Stimulated activated CD4-positive, alpha-beta T cell treated with anti-CD3 and anti-CD28 coated beads, Interleukin-4, amount 100 ng/mL, for 1 hour (primary cell): Measurements from ENCODE around the gene SORD.
"Not testable (repeated sequence)": the region's sequence is repeated elsewhere in the genome, so short reads cannot be mapped to it uniquely, and the experiment has no call there.

Source experiments
- DNase-seq: peaks from one replicate; pipeline ENCODE4 v3.0.0-alpha.2; 2020

The SORD gene

GRCh38 chr15:45069942-45070360 lies 47.0 kb downstream of the SORD start:
- DNase-seq, result not testable (repeated sequence)

- not testable (repeated sequence) for DNase-seq
Observed at GRCh38 chr15:45073602-45074001, 50.6 kb downstream of the SORD start.

DNA sequence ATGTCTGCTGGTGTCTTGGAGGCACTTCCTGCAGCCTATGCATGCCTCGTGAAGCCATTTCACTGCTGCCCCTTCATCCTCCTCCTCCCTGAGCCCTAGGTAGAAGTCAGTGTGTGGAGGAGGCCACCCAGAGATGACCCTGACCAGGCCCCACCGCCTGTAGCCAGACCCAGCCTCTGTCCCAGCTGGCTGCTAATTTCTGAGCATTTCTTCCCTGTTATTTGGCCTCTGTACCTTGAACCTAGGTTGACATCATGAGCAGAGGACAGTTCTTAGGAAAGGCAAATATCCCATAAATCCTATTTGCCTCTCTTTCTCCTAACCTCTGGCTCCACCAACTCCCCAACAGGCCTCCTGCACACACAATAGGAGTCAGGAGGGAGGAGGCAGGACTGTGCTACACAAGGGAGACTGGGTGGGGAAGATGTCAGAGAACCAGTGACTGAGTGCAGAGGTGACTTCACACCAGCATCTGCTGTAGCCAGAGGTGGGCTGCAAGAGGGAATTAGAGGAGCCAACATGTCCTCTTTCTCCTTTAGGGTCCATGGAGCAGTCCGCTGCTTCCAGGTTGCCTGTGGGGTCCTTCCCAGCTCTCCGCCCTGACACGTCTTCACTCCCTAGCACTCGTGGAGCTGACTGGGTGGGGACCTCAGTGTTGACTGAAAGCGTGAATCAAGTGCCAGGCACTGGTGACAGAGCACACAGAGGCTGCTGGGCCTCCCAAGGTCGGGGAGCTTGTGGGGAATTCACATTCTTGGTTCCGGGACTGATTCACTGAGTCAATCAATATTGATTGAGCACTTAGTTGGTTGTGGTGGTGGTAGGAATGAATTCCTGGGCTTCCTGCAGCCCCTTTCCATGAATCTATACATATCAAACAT lies 52.7 kb downstream of the SORD start:
- not testable (repeated sequence) for DNase-seq

- DNase-seq, result not testable (repeated sequence)
Observed at GRCh38 chr15:45077391-45077790, 54.4 kb downstream of the SORD start.

DNA sequence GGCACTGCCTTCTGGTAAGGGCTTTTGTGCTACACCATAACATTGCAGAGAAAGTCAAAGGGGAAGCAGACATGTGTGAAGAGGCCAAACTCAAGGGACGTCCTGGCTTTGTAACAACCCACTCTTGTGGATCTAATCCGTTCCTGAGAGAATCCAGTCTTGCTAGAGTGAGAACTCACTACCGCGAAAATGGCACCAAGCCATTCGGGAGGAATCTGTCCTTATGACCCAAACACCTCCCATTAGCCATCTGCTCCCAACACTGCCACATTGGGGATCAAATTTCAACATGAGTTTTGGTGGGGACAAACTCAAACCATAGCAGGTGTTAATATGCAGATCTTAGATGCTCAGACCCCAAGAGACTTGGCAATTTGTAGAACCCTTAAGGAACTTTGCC lies 56.2 kb downstream of the SORD start:
- not testable (repeated sequence) for DNase-seq

GRCh38 chr15:45079628-45080246 lies 56.7 kb downstream of the SORD start:
- DNase-seq, result not testable (repeated sequence)

DNA sequence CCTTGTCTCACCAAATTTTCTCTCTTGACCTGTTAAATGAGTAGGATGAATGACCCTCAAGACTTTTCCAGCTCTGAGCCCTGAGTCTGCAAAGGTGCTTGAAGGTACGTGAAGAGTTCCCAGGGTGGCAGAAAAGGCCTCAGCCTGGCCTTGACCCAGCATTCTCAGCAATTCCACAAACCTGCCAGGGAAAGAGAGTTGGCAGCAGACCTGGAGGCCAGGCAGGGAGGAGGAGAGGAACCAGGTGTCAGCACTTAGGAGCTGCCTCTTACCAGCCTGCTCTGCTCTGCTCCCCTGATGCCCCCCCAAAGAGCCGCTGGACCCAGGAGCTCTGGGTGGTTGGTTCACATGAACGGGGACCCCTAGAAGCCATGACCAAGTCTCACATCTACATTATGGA lies 57.6 kb downstream of the SORD start:
- not testable (repeated sequence) for DNase-seq

DNA sequence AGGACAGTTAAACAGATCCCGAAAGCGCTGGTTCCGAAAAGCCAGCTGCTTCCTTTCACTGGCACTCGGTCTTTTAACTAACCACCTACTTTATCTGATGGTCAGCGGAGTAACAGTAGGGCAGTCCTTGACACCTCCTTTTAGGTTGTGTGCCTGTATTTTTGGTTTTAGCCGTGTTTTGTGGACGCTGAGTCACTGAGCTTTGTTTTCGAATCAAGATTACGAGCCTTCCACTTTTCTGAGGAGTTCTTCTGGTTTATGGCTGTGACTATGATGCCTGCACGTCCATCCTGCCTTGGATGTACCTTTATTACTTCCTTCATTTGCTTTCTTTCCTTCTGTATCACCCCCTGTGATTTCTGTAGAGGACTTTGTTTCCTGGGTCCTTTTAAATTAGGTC lies 59.4 kb downstream of the SORD start:
- DNase-seq, result not testable (repeated sequence)

DNA sequence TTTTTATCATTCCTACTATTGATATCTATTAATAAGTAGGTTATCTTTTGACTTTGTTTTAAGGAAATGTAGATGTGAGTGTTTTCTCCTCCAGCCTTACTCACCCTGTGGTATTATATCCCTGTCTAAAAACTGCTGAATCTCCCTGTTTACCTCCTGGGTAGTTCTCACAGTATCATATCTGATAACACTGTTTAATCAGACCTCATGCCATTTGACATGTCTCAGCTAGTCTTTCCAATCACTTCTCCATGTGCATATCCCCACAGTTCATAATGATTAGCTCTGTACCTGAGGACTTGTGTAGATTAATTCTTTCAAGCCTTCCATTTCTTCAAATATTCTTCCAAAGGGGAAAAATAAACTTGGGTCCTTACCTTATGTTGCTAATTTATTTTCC lies 60.2 kb downstream of the SORD start:
- DNase-seq, result no peak

GRCh38 chr15:45084163-45084562 lies 61.2 kb downstream of the SORD start:
- DNase-seq, result no peak

DNA sequence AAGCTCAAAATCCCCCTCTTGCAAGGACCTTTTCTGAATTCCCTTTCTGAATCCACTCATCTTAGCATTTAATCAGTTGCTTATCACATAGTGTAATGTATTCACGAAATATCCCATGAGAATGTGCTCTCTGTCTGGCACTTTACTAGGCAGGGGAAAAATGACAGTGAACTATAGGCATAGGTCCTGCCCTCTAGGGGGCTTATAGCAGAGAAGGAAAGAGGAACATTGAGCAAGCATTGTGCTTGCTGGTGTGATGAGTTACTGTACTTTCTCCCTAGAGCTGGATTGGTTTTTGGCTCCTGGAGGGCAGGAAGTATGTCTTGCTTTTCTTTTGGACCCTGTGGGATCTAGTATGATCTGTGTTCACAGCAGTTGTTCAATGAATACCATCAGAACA lies 64.5 kb downstream of the SORD start:
- DNase-seq, result no peak

- no peak for DNase-seq
Observed at GRCh38 chr15:45088801-45089711, 66.1 kb downstream of the SORD start.

- DNase-seq, result no peak
Observed at GRCh38 chr15:45089712-45090373, 66.8 kb downstream of the SORD start.

DNA sequence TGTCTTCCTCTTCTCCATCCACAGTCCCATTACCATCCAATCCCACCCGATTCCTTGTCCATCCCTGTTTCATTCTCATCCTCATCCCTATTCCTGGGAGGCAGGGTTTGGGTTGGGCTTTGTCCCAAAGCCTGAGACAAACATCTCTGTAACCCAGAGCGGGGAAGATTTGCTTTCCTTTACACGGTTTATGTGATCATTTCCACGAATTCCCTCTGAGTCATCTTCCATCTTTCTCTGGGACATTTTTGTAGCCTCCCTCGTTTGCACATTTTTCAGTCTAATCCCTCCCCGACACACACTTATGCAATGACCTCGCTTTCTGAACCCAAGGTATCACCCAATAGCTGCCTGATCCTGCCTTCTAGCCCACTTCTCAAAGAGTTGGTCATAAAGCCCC lies 68.2 kb downstream of the SORD start:
- no peak for DNase-seq

- no peak for DNase-seq
Observed at GRCh38 chr15:45091576-45091975, 68.6 kb downstream of the SORD start.

- no peak for DNase-seq
Observed at GRCh38 chr15:45093013-45093412, 70.0 kb downstream of the SORD start.

- DNase-seq, result no peak
Observed at GRCh38 chr15:45093622-45094357, 70.8 kb downstream of the SORD start.

DNA sequence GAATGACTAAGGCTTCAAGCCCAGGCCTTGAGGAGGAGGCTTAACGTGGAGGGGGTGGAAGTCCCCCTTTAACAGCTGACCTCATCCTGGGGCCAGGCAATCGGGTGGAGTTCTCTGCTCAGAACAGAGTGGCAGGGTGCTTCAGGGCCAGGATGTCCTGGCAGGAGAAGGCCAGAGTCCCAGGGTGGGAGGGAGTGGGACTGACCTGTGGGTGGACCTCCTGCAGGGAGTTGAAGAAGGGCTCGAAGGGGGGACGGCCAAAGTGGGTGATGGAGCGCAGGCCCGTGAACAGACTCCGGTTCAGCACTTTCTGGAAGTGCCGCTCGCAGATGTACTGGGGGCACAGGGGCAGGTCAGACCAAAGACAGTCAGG lies 71.3 kb downstream of the SORD start:
- DNase-seq, result no peak

DNA sequence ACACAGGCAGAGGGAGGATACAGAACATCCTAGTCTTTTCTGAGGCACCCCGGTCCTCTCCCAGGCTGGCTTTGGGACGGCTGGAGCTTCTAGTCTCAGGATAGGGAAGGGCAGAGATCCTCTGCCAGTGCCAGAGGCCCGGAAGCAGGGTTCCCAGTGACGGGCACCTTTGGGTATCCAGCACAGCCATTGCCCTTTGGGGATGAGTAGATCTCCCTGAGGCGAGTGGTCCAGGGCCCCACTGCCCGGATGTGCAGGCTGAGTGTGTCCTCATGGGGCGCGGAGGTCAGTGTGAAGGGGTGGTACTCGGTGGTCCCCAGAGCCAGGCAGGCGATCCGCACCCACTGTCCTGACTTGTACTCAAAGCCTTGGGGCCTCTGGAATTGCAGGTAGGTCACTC lies 72.7 kb downstream of the SORD start:
- DNase-seq, result no peak

DNA sequence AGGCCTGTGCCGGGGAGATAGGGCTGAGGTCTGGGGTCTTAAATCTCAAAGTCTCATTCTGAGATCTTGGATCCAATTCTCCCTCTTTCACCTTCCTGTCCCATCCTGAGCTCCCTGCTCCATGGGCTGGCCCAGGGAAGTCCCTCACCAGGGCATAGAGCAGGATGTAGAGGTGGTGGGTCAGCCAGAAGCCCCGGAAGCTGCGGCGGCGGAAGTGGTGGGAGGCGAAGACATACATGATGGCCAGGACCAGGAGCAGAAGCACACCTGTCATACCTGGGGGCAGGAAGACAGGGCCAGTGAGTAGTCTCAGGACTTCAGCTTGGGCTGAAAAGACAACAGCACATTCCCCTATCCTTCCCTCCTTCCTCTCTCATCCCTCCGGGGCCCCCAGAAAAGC lies 74.5 kb downstream of the SORD start:
- DNase-seq, result no peak

- DNase-seq, result no peak
Observed at GRCh38 chr15:45099549-45100165, 76.7 kb downstream of the SORD start.
